HG03060 (cell line): ENCODE measurements around the gene P2RY8.
"Not testable (repeated sequence)": the region's sequence is repeated elsewhere in the genome, so short reads cannot be mapped to it uniquely, and the experiment has no call there.

Experiments
- ATAC-seq: cut with Tn5 transposase; IDR thresholded peaks from one replicate; pipeline ENCODE4 v1.9.1; 2021; ENCODE audit warnings: low read depth, moderate number of reproducible peaks; ENCODE audit not compliant: unreplicated experiment

The P2RY8 gene

GRCh38 chrX:1489354-1489753, 47.6 kb downstream of the P2RY8 start:
- not testable (repeated sequence) for ATAC-seq

GRCh38 chrX:1488745-1489144, 48.2 kb downstream of the P2RY8 start:
- ATAC-seq, result no peak

- ATAC-seq, result no peak
Observed at GRCh38 chrX:1488141-1488540, 48.8 kb downstream of the P2RY8 start.

GRCh38 chrX:1487401-1487800, 49.6 kb downstream of the P2RY8 start:
- no peak for ATAC-seq

GRCh38 chrX:1486749-1487361, 50.1 kb downstream of the P2RY8 start:
- ATAC-seq, result no peak

- no peak for ATAC-seq
Observed at GRCh38 chrX:1486177-1486576, 50.8 kb downstream of the P2RY8 start.

- no peak for ATAC-seq
Observed at GRCh38 chrX:1485033-1485432, 52.0 kb downstream of the P2RY8 start.

- ATAC-seq, result no peak
Observed at GRCh38 chrX:1484638-1485019, 52.4 kb downstream of the P2RY8 start.

- peak; percentile 35 for ATAC-seq
Observed at GRCh38 chrX:1483843-1484637, 52.9 kb downstream of the P2RY8 start.

- ATAC-seq, result not testable (repeated sequence)
Observed at GRCh38 chrX:1482530-1482928, 54.5 kb downstream of the P2RY8 start.

- peak; percentile 32 for ATAC-seq
Observed at GRCh38 chrX:1481636-1482529, 55.1 kb downstream of the P2RY8 start.

- no peak for ATAC-seq
Observed at GRCh38 chrX:1480082-1480785, 56.8 kb downstream of the P2RY8 start.

GRCh38 chrX:1477801-1478458, 59.1 kb downstream of the P2RY8 start:
- ATAC-seq, result no peak

- no peak for ATAC-seq
Observed at GRCh38 chrX:1477229-1477628, 59.8 kb downstream of the P2RY8 start.

GRCh38 chrX:1476682-1477081, 60.3 kb downstream of the P2RY8 start:
- no peak for ATAC-seq

- no peak for ATAC-seq
Observed at GRCh38 chrX:1475881-1476280, 61.1 kb downstream of the P2RY8 start.

- no peak for ATAC-seq
Observed at GRCh38 chrX:1475481-1475880, 61.5 kb downstream of the P2RY8 start.

GRCh38 chrX:1474593-1474992, 62.4 kb downstream of the P2RY8 start:
- not testable (repeated sequence) for ATAC-seq

GRCh38 chrX:1472975-1473374, 64.0 kb downstream of the P2RY8 start:
- ATAC-seq, result no peak

GRCh38 chrX:1468250-1468772, 68.7 kb downstream of the P2RY8 start:
- peak; percentile 53 for ATAC-seq
